WERI-Rb-1 (cell line): Measurements from ENCODE around the gene OR4E1.
"Not testable (repeated sequence)": the region's sequence is repeated elsewhere in the genome, so short reads cannot be mapped to it uniquely, and the experiment has no call there.

Experiments used
- DNase-seq: peaks from one replicate; pipeline ENCODE4 v3.0.0-alpha.2; 2020
- H3K27ac ChIP-seq: fragments of 250-450 bp; sonication (Bioruptor Pico); 2 replicates; pipeline ENCODE4 v1.5.1; 2020; ENCODE audit warnings: mild to moderate bottlenecking, moderate library complexity
- H3K27me3 ChIP-seq: fragments of 250-450 bp; sonication (Bioruptor Pico); 2 replicates; pipeline ENCODE4 v1.5.1; 2021; ENCODE audit warnings: mild to moderate bottlenecking, low read depth, moderate library complexity; ENCODE audit not compliant: insufficient read depth, severe bottlenecking
- H3K36me3 ChIP-seq: fragments of 250-450 bp; sonication (Bioruptor Pico); 2 replicates; pipeline ENCODE4 v1.5.1; 2020; ENCODE audit warnings: mild to moderate bottlenecking, moderate library complexity
- H3K4me3 ChIP-seq: 2 replicates; pipeline ENCODE4 v1.5.1; 2011; ENCODE audit warnings: low read depth, mild to moderate bottlenecking, control low read depth, low read length
- H3K9me3 ChIP-seq: fragments of 250-450 bp; sonication (Bioruptor Pico); 2 replicates; pipeline ENCODE4 v1.5.1; 2021; ENCODE audit warnings: mild to moderate bottlenecking, moderate library complexity; ENCODE audit not compliant: severe bottlenecking
- TF ChIP-seq, protein P1 (sequence below): IDR thresholded peaks from 2 replicates; pipeline ENCODE4 v1.5.1; 2011; ENCODE audit warnings: low read depth, mild to moderate bottlenecking, control low read depth, inconsistent platforms, low read length

OR4E1 gene

DNA sequence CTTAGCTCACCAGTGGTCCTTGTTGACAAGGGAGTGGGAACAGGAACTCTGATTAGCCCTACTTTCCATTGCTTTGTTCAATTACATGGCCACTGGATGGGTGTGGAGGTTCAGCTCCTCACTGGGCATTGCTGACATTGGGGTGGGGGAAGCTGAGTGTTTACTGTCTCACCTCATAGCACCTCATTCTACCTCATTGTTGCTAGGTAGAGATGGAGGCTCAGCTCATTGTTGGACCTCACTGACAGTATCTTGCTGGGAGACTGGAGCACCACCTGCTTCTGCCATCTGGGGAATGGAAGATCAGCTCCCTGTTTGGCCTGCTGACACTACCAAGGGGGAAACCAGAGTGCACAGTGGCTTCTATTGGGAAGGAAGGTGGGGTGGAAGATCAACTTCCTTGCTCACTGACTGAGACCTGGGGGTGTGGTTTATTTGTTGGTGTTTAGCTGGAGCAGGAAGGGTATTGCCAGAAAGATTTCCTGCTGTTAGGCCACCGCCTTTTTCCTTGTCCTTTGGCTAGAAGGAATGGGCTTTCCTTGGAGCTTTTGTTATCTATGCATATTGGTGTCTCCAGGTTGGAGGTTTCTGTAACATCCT, 21.3 kb downstream of the OR4E1 start:
- Histone ChIP-seq H3K9me3 (no peaks in the 10 kb centered on the region), H3K27ac (no peak overlapping the region), H3K27me3 (peaks cover 67% of the 10 kb centered on the region), H3K4me3 (no peak overlapping the region), H3K36me3 (no peaks in the 10 kb centered on the region)
- TF ChIP-seq, protein P1, sequence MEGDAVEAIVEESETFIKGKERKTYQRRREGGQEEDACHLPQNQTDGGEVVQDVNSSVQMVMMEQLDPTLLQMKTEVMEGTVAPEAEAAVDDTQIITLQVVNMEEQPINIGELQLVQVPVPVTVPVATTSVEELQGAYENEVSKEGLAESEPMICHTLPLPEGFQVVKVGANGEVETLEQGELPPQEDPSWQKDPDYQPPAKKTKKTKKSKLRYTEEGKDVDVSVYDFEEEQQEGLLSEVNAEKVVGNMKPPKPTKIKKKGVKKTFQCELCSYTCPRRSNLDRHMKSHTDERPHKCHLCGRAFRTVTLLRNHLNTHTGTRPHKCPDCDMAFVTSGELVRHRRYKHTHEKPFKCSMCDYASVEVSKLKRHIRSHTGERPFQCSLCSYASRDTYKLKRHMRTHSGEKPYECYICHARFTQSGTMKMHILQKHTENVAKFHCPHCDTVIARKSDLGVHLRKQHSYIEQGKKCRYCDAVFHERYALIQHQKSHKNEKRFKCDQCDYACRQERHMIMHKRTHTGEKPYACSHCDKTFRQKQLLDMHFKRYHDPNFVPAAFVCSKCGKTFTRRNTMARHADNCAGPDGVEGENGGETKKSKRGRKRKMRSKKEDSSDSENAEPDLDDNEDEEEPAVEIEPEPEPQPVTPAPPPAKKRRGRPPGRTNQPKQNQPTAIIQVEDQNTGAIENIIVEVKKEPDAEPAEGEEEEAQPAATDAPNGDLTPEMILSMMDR = no peak
- no peak for DNase-seq

DNA sequence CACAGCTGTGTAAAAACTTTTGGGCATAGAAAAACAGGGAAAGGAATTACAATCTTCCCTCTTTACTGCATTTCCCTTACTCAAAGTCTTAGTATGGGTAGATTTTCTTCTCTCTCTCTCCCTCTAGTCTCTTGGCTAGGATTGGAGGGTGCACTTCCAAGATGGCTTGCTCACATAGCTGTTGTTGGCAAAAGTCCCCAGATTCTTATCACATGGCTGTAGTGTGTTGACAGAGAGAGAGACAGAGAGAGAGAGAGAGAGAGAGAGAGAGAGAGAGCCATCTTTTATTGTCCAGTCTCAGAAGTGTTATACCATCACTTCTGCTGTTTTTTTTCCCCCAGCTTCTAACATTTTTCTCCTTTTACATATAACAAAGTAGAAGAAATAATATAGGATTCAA, 26.2 kb downstream of the OR4E1 start:
- H3K27me3 ChIP-seq = peaks cover 66% of the 10 kb centered on the region
- H3K9me3 ChIP-seq = no peaks in the 10 kb centered on the region
- H3K4me3 ChIP-seq = no peak overlapping the region
- no peak overlapping the region for H3K27ac ChIP-seq
- no peak for DNase-seq
- TF ChIP-seq, protein P1 = no peak
- no peaks in the 10 kb centered on the region for H3K36me3 ChIP-seq

DNA sequence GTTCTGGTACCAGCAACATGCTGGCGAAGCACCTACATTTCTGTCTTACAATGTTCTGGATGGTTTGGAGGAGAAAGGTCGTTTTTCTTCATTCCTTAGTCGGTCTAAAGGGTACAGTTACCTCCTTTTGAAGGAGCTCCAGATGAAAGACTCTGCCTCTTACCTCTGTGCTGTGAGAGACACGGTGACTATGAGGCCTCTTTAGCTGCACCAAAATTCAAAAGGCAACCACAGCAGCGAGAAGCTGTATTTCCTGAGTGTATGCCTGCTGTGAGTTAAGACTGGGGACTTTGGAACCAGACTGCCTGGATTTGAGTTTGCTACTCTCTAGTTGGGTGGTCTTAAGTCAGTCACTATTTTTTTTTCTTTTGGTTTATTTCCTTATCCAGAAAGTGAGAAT, 30.2 kb downstream of the OR4E1 start:
- no peak overlapping the region for H3K4me3 ChIP-seq
- H3K36me3 ChIP-seq = no peaks in the 10 kb centered on the region
- TF ChIP-seq, protein P1 = no peak
- no peak for DNase-seq
- peaks cover 78% of the 10 kb centered on the region for H3K27me3 ChIP-seq
- H3K27ac ChIP-seq = no peak overlapping the region
- no peaks in the 10 kb centered on the region for H3K9me3 ChIP-seq

DNA sequence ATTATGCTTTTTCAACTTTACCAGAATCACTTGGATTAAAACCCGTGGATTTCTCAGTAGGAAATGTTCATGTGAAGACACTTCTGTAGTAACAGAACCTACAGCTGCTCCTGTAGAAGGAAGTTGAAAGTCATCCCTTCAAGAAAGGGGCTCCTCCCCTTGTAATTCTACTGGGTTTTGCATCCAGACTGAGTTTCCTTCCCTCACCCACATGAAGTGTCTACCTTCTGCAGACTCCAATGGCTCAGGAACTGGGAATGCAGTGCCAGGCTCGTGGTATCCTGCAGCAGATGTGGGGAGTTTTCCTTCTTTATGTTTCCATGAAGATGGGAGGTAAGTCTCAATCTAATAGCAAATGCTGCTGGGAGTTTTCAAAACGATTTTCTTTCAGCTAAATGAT, 30.9 kb downstream of the OR4E1 start:
- H3K27ac ChIP-seq = no peak overlapping the region
- TF ChIP-seq, protein P1 = no peak
- peaks cover 78% of the 10 kb centered on the region for H3K27me3 ChIP-seq
- H3K36me3 ChIP-seq = no peaks in the 10 kb centered on the region
- H3K4me3 ChIP-seq = no peak overlapping the region
- no peak for DNase-seq
- no peaks in the 10 kb centered on the region for H3K9me3 ChIP-seq

DNA sequence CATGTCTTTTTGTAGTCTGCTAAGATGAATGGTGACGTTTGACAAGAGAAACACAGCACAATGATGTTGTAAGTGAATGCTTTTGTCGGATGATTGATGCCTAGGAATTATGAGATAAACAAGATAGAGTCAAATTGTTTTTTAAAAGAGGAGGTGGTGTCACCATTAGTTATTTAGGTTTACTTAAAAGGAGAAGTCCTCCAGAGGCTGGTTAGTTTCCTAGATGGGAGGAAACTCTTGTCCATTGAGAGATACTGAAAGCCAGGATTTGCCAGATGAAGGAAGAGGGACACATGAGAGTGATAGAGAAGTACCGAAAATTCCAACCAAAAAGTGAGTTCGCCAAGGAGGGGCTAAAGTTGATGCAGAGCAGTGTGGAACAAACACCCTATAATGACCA, 38.8 kb downstream of the OR4E1 start, which contains the start of gene OR10G2:
TSS of gene OR10G2 (minus strand) at position 101 of the 400 bp plus-strand sequence. CDS start at position 3, 98 bp downstream.
- Histone ChIP-seq H3K36me3 (no peaks in the 10 kb centered on the region), H3K4me3 (no peak within 1 kb of the TSS), H3K27me3 (peaks cover 70% of the 10 kb centered on the region), H3K9me3 (peaks cover 4% of the 10 kb centered on the region), H3K27ac (no peak within 1 kb of the TSS)
- TF ChIP-seq, protein P1 = no peak
- DNase-seq = no peak

DNA sequence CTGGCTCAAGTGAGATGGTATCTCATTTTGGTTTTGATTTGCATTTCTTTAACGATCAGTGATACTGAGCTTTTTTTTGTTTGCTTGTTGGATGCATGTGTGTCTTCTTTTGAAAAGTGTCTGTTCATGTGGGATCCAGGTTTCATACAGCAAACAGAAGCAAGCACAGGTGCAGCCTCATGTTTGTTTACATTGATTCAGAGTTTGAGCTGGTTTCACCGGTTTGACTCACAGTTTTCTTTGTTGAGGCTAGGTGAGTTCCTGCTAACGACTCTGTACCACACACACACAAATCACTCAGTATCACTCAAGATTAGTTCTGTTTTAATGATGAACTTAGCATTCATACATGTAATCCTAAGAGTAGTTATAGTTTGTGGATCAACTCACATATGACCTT, 42.5 kb downstream of the OR4E1 start:
- Histone ChIP-seq H3K27me3 (peaks cover 65% of the 10 kb centered on the region), H3K36me3 (no peaks in the 10 kb centered on the region), H3K27ac (no peak overlapping the region), H3K9me3 (peaks cover 4% of the 10 kb centered on the region), H3K4me3 (no peak overlapping the region)
- no peak for DNase-seq
- TF ChIP-seq, protein P1 = no peak

DNA sequence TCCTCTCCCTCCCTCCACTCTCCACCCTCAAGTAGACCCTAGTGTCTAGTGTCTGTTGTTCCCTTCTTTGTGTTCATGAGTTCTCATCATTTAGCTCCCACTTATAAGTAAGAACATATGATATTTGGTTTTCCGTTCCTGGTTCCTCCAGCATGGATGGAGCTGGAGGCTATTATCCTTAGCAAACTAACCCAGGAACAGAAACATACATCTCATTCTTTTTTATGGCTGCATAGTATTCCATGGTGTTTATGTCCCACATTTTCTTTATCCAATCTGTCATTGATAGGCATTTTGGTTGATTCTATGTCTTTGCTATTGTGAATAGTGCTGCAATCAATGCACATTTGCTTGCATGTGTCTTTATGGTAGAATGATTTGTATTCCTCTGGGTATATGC, 43.1 kb downstream of the OR4E1 start:
- H3K4me3 ChIP-seq, H3K9me3 ChIP-seq, DNase-seq, H3K27ac ChIP-seq, H3K36me3 ChIP-seq: not testable (repeated sequence)
- peaks cover 63% of the 10 kb centered on the region for H3K27me3 ChIP-seq
